ENCODE measurements around the gene KCTD17.

Gene KCTD17

GRCh38 chr22:37051391-37052385, at the start of gene KCTD17:
KCTD17 (plus strand) TSS chr22:37051742; CDS start chr22:37051761, 19 bp downstream.
- in situ Hi-C loops (cut with HindIII; ENCODE audit: low pct_unique_long_range_greater_than_20kb, low sequenced_read_pairs) = no loop called here
- TF ChIP-seq JUND (IDR thresholded peaks at IDR 0.05; ENCODE audit: low read depth) = no peak
- DNase-seq (ENCODE audit: low read depth in 1 of 2, low spot score in 1 of 2) = peak; percentile 58 to 77

GRCh38 chr22:37001826-37002225, 49.7 kb upstream of the KCTD17 start:
- no peak for DNase-seq (ENCODE audit: low read depth in 1 of 2, low spot score in 1 of 2)
- no peak for TF ChIP-seq JUND (IDR thresholded peaks at IDR 0.05; ENCODE audit: low read depth)
- in situ Hi-C loops (cut with HindIII; ENCODE audit: low pct_unique_long_range_greater_than_20kb, low sequenced_read_pairs) = no loop called here

GRCh38 chr22:37002633-37003032, 48.9 kb upstream of the KCTD17 start:
- in situ Hi-C loops (cut with HindIII; ENCODE audit: low pct_unique_long_range_greater_than_20kb, low sequenced_read_pairs) = no loop called here
- DNase-seq (ENCODE audit: low read depth in 1 of 2, low spot score in 1 of 2) = no peak
- TF ChIP-seq JUND (IDR thresholded peaks at IDR 0.05; ENCODE audit: low read depth) = no peak

GRCh38 chr22:37007651-37008050, 43.9 kb upstream of the KCTD17 start:
- no peak for DNase-seq (ENCODE audit: low read depth in 1 of 2, low spot score in 1 of 2)
- no peak for TF ChIP-seq JUND (IDR thresholded peaks at IDR 0.05; ENCODE audit: low read depth)
- in situ Hi-C loops (cut with HindIII; ENCODE audit: low pct_unique_long_range_greater_than_20kb, low sequenced_read_pairs) = no loop called here

- no peak for DNase-seq (ENCODE audit: low read depth in 1 of 2, low spot score in 1 of 2)
- no peak for TF ChIP-seq JUND (IDR thresholded peaks at IDR 0.05; ENCODE audit: low read depth)
- in situ Hi-C loops (cut with HindIII; ENCODE audit: low pct_unique_long_range_greater_than_20kb, low sequenced_read_pairs) = no loop called here
These were observed 43.2 kb upstream of the KCTD17 start for GRCh38 chr22:37008365-37008764.

- in situ Hi-C loops (cut with HindIII; ENCODE audit: low pct_unique_long_range_greater_than_20kb, low sequenced_read_pairs) = no loop called here
- DNase-seq (ENCODE audit: low read depth in 1 of 2, low spot score in 1 of 2) = no peak
- TF ChIP-seq JUND (IDR thresholded peaks at IDR 0.05; ENCODE audit: low read depth) = no peak
These were observed 42.1 kb upstream of the KCTD17 start for GRCh38 chr22:37009490-37009889.

- DNase-seq (ENCODE audit: low read depth in 1 of 2, low spot score in 1 of 2) = no peak
- in situ Hi-C loops (cut with HindIII; ENCODE audit: low pct_unique_long_range_greater_than_20kb, low sequenced_read_pairs) = no loop called here
- TF ChIP-seq JUND (IDR thresholded peaks at IDR 0.05; ENCODE audit: low read depth) = no peak
These were observed 41.4 kb upstream of the KCTD17 start for GRCh38 chr22:37010174-37010573.

GRCh38 chr22:37010976-37011375, 40.6 kb upstream of the KCTD17 start:
- in situ Hi-C loops (cut with HindIII; ENCODE audit: low pct_unique_long_range_greater_than_20kb, low sequenced_read_pairs) = no loop called here
- no peak for DNase-seq (ENCODE audit: low read depth in 1 of 2, low spot score in 1 of 2)
- no peak for TF ChIP-seq JUND (IDR thresholded peaks at IDR 0.05; ENCODE audit: low read depth)

- DNase-seq (ENCODE audit: low read depth in 1 of 2, low spot score in 1 of 2) = no peak
- TF ChIP-seq JUND (IDR thresholded peaks at IDR 0.05; ENCODE audit: low read depth) = no peak
- in situ Hi-C loops (cut with HindIII; ENCODE audit: low pct_unique_long_range_greater_than_20kb, low sequenced_read_pairs) = no loop called here
These were observed 40.1 kb upstream of the KCTD17 start for GRCh38 chr22:37011472-37011871.

GRCh38 chr22:37012262-37012904, 39.2 kb upstream of the KCTD17 start:
- TF ChIP-seq JUND (IDR thresholded peaks at IDR 0.05; ENCODE audit: low read depth) = no peak
- in situ Hi-C loops (cut with HindIII; ENCODE audit: low pct_unique_long_range_greater_than_20kb, low sequenced_read_pairs) = no loop called here
- no peak for DNase-seq (ENCODE audit: low read depth in 1 of 2, low spot score in 1 of 2)

GRCh38 chr22:37012956-37013355, 38.6 kb upstream of the KCTD17 start:
- no peak for TF ChIP-seq JUND (IDR thresholded peaks at IDR 0.05; ENCODE audit: low read depth)
- DNase-seq (ENCODE audit: low read depth in 1 of 2, low spot score in 1 of 2) = no peak
- in situ Hi-C loops (cut with HindIII; ENCODE audit: low pct_unique_long_range_greater_than_20kb, low sequenced_read_pairs) = no loop called here

GRCh38 chr22:37014415-37014806, 37.1 kb upstream of the KCTD17 start:
- in situ Hi-C loops (cut with HindIII; ENCODE audit: low pct_unique_long_range_greater_than_20kb, low sequenced_read_pairs) = no loop called here
- TF ChIP-seq JUND (IDR thresholded peaks at IDR 0.05; ENCODE audit: low read depth) = no peak
- DNase-seq (ENCODE audit: low read depth in 1 of 2, low spot score in 1 of 2) = no peak
